Regular cardiac myocyte (primary cell): Measurements from ENCODE around the gene MYH16. TPM values are rescaled to one million over a fixed set of nuclear protein-coding genes. Genes with fewer than 3 reads are reported as not detected.

Experiments used
- total RNA-seq: library from RNA; depleted of rRNA; stranded (reverse); fragments of >200 nt; gene quantifications from 2 replicates; pipeline ENCODE4 v1.2.3, GENCODE V29; 2014

Gene MYH16
- total RNA-seq = under 0.01 TPM in 1 of 2 replicates, not detected in the other

DNA sequence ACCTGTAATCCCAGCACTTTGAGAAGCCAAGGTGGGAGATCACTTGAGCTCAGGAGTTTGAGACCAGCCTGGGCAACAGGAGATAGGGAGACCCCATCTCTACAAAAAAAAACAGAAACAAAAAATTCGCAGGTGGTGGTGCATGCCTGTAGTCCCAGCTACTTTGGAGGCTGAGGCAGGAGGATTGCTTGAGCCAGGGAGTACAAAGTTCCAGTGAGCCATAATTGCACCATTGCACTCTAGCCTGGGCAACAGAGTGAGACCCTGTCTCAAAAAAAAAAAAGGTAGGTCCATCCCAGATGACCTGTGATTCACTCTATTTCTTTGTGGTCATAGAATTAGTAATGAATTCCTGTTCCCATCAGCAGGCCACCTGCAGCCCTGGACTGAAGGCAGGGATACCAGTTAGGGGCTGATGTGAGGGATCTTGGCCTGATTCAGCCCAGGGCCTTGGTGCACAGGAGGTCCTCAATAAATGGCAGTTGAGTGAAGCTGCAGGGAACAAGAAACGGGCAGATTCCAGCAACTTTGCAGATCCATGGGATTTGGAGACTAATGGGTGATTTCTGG, at the start of gene MYH16:
MYH16 (plus strand) TSS at position 364 of the 570 bp plus-strand sequence.

DNA sequence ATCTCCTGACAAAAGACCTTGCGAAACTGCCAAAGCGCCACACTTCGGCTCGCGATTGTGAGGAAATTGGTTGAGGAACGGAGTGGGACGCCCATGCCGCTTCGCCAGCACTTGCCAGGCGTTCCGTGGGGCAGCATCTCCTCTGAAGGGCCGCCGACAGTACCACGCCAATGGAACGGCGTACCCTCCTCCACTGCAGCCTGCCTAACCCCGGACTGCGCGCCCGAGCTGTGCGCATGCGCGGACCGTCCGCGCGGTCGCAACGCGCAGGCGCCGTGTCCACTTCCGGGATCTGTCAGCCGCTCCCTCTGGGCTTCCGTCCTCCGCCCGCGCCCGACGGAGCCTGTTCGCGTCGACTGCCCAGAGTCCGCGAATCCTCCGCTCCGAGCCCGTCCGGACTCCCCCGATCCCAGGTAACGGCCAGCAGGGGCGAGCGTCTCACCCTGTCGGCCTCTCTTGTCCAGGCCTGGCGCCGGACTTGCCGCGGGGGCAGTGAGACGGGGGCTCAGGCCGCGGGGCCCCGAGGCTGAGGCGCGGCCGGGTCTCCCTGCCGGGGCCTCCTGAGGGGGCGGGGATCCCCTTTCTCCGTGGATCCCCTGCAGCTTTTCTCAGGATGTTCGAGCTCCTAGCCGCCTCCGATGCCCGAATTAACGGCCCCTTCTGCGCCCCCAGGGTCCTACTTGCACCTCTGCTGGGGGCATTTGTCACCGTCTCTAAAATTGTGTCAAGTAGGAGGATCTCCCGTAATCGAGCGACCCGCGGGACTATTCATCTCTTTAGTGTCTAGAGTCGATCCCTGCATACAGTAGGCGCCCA, 53.2 kb downstream of the MYH16 start, which contains the start of gene ARPC1A:
ARPC1A (plus strand) TSS at position 307 of the 816 bp plus-strand sequence. CDS start 7,456 bp downstream, outside the sequence.

Other genes with a start within 250 kb of the MYH16 start
- gene SMURF1, start 128.7 kb upstream of the MYH16 start, total RNA-seq = 28.5 and 28.8 TPM in 2 replicates
- not detected in 2 replicates for gene KPNA7, start 64.7 kb upstream of the MYH16 start, total RNA-seq
- 159 and 379 TPM in 2 replicates for gene ARPC1A, start 53.1 kb downstream of the MYH16 start, total RNA-seq
- gene ARPC1B, start 101.9 kb downstream of the MYH16 start, total RNA-seq = 193 and 433 TPM in 2 replicates
- gene PDAP1, start 135.8 kb downstream of the MYH16 start, total RNA-seq = 37.2 and 106 TPM in 2 replicates
- 80.6 and 143 TPM in 2 replicates for gene BUD31, start 136.1 kb downstream of the MYH16 start, total RNA-seq
- 7.6 and 9.2 TPM in 2 replicates for gene PTCD1, start 166.0 kb downstream of the MYH16 start, total RNA-seq
- 33.9 and 36.1 TPM in 2 replicates for gene CPSF4, start 166.1 kb downstream of the MYH16 start, total RNA-seq
- gene ATP5MF, start 193.3 kb downstream of the MYH16 start, total RNA-seq = 825 and 857 TPM in 2 replicates
- gene ZNF789, start 200.1 kb downstream of the MYH16 start, total RNA-seq = 4.2 and 4.8 TPM in 2 replicates
- 30.2 and 36.2 TPM in 2 replicates for gene ZNF394, start 227.4 kb downstream of the MYH16 start, total RNA-seq
- 11.5 and 11.8 TPM in 2 replicates for gene ZKSCAN5, start 231.8 kb downstream of the MYH16 start, total RNA-seq